ENCODE results near the gene PWP2.
A peak's percentile ranks its signal among the peaks of the same experiment; 100 is the strongest.
"Not testable (repeated sequence)": the region's sequence is repeated elsewhere in the genome, so short reads cannot be mapped to it uniquely, and the experiment has no call there.

PWP2 gene

DNA sequence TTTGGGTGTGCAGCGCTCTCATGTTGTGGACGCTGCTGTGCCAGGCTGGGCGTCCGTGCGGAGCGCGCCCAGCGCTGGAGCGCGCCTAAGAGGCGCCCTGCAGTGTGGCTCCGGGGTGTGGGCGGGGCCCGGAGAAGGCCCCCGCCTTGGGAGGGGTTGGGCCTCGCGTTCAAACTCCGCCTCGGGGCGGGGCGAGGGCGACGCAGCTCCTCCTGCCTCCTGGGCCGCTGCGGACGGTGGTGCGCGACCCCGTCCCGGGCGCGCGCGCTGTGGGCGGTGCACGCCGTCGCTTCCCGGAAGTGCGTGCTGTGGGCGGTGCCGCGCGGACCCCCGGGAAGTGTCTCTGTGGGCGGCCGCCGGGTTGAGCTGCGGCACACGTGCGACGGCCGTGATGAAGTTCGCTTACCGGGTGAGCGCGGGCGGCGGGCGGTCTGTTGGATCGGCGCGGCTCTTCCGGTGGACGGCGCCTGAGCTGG, at the start of gene PWP2:
Gene PWP2, plus strand, starts transcription at position 374 of the 476 bp plus-strand sequence. Its CDS starts 18 bp downstream, at position 392.
- DNase-seq (ENCODE audit: extremely low read depth in 1 of 2, low read depth in 1 of 2), result not testable (repeated sequence)

GRCh38 chr21:44057960-44058651, 49.1 kb upstream of the PWP2 start:
- DNase-seq (ENCODE audit: extremely low read depth in 1 of 2, low read depth in 1 of 2), result no peak

DNA sequence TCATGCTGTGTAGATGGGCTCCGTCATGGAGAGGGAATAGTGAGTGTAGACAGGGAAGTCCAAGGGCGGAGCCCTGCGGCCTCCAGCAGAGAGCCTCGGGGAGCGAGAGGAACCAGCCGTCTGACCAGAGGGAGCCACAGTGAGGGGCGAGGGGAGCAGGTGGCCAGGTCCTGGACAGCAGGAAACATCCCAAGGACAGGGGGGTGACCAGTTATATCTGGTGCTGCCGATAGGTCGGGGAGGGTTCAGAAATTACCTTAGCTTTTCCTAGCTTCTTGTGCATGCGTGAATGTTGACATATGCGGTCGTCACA, 48.6 kb upstream of the PWP2 start:
- no peak for DNase-seq (ENCODE audit: extremely low read depth in 1 of 2, low read depth in 1 of 2)

GRCh38 chr21:44058981-44059380, 48.2 kb upstream of the PWP2 start:
- no peak for DNase-seq (ENCODE audit: extremely low read depth in 1 of 2, low read depth in 1 of 2)

- DNase-seq (ENCODE audit: extremely low read depth in 1 of 2, low read depth in 1 of 2), result no peak
Observed at GRCh38 chr21:44059710-44060109, 47.5 kb upstream of the PWP2 start.

DNA sequence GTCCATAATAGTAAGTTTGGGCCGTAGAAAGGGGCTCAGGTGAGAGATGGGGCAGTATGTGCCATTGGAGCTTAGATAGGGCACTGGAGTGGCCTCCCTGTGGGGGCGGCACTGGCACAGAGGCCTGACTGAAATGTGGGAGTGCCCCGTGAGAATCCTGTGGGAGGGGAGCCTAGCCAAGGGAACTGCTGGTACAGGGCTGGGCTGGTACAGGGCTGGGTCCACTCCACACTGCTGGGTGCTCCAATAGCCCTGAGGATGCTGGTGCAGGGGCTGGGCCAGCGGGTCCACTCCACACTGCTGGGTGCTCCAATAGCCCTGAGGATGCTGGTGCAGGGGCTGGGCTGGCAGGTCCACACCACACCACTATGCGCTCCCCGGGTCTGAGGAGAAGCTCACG, 44.8 kb upstream of the PWP2 start:
- no peak for DNase-seq (ENCODE audit: extremely low read depth in 1 of 2, low read depth in 1 of 2)

- no peak for DNase-seq (ENCODE audit: extremely low read depth in 1 of 2, low read depth in 1 of 2)
Observed at GRCh38 chr21:44063151-44063912, 43.9 kb upstream of the PWP2 start.

- no peak for DNase-seq (ENCODE audit: extremely low read depth in 1 of 2, low read depth in 1 of 2)
Observed at GRCh38 chr21:44064852-44065403, 42.3 kb upstream of the PWP2 start.

GRCh38 chr21:44065428-44065827, 41.8 kb upstream of the PWP2 start:
- DNase-seq (ENCODE audit: extremely low read depth in 1 of 2, low read depth in 1 of 2), result peak; percentile 49 to 79

DNA sequence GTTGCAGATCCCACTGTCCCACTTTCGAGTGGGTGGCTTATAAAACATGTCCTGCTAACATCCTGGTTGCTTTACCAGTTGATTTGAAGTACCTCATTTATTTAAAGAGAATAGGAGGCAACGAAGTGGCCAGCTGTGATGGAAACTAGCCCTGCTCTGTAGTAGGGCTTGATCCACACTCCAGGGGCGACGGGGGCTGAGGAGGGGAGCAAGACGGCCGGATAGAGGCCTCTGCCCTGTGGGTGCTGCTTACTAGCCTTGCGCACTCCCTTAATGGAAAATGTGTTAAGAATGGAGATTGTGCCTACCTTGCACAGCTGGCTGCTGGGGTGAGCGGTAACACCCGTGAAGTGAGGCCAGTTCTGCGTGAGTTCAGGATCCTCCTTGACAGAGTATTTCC, 41.1 kb upstream of the PWP2 start:
- DNase-seq (ENCODE audit: extremely low read depth in 1 of 2, low read depth in 1 of 2), result no peak

- DNase-seq (ENCODE audit: extremely low read depth in 1 of 2, low read depth in 1 of 2), result no peak
Observed at GRCh38 chr21:44067011-44067839, 40.0 kb upstream of the PWP2 start.

GRCh38 chr21:44070391-44070790, 36.8 kb upstream of the PWP2 start:
- DNase-seq (ENCODE audit: extremely low read depth in 1 of 2, low read depth in 1 of 2), result no peak

GRCh38 chr21:44071359-44072104, 35.7 kb upstream of the PWP2 start:
- DNase-seq (ENCODE audit: extremely low read depth in 1 of 2, low read depth in 1 of 2), result no peak

GRCh38 chr21:44072111-44072510, 35.1 kb upstream of the PWP2 start:
- DNase-seq (ENCODE audit: extremely low read depth in 1 of 2, low read depth in 1 of 2), result no peak

DNA sequence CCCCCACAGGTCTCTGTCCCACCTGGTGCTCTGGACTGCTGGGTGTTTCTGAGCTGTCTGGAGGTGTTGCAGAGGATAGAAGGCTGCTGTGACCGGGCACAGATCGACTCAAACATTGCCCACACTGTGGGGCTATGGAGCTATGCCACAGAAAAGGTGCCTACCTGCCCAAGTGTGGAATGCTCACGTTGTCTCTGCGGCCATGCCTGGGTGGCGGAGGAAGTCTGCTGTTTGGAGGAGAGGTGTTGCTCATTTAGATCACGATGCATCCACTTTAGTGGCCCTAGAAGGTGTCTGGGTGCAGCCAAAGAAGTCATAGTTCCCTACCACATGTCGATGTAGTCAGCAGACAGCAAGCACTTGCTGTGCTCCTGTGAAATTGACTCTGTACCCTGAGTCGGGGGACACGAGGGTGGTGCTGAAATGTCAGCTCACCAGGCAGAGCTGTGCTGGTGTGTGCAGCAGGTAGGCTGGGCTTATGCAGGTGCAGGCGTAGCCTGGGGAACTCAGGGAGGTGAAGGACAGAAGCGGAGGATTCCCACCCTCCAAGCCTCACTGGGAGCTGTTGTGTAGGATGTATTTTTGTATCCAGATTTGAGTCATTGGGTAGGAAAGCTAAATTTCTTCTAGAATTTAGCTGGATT, 32.8 kb upstream of the PWP2 start:
- no peak for DNase-seq (ENCODE audit: extremely low read depth in 1 of 2, low read depth in 1 of 2)

GRCh38 chr21:44076316-44076715, 30.9 kb upstream of the PWP2 start:
- no peak for DNase-seq (ENCODE audit: extremely low read depth in 1 of 2, low read depth in 1 of 2)

- no peak for DNase-seq (ENCODE audit: extremely low read depth in 1 of 2, low read depth in 1 of 2)
Observed at GRCh38 chr21:44078411-44078981, 28.7 kb upstream of the PWP2 start.

GRCh38 chr21:44079446-44079845, 27.8 kb upstream of the PWP2 start:
- no peak for DNase-seq (ENCODE audit: extremely low read depth in 1 of 2, low read depth in 1 of 2)

DNA sequence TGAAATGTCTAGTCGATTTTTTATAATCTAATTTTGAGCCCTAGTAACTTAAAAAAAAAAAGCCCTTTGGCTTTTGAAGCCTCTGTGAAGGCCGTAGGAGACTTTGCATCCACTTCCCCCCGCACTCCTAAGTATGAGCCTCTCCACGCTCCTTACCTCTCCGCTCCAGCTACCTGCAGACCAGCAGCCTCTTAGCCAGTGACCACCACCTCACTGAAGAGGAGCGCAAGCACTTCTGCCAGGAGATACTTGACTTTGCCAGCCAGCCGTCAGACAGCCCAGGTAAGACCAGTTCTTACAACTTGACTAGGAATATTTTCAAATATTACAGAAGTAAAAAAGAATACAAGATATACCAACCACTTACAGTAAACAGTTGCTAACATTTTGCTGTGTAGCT, 27.4 kb upstream of the PWP2 start:
- no peak for DNase-seq (ENCODE audit: extremely low read depth in 1 of 2, low read depth in 1 of 2)

Measured in activated CD8-positive, alpha-beta memory T cell treated with anti-CD3 and anti-CD28 coated beads for 1 hour (primary cell).